ENCODE measurements around the gene INPP4B. TPM values are rescaled to one million over a fixed set of nuclear protein-coding genes. Genes with fewer than 3 reads are reported as not detected.

Gene INPP4B
- total RNA-seq, 1 experiment from 2014 or later, result 0.07 TPM

DNA sequence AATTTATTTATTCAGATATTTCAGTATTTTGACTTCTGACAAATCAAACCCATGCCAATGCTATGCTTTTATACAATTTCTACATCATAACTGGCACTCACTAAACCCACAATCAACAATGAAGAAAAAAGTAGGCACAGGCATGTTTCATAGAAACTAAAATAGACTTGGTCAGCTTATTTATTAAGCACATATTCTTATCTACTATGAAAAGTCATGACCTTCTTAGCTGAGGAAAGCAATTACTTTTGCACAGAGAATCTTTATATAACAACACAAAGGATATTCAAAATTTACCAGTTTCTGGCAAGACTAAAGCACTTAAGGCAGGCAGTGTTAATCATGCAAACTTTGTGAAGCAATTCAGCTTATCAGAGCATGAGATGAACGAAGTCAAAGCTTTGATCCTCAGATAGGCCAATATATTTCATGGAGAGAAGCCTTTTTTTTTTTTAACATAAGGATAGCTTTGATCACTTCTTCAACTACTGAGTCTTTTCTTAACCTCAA, 490.6 kb downstream of the INPP4B start:
- no peak overlapping the region for H3K18ac ChIP-seq (ENCODE audit: insufficient read length, low read depth, low read length)
- no peaks in the 10 kb centered on the region for H3K23me2 ChIP-seq (ENCODE audit: insufficient read length, low read depth, low read length, poor library complexity, severe bottlenecking)
- no peaks in the 10 kb centered on the region for H3K9me3 ChIP-seq (ENCODE audit: control insufficient read depth, low read depth, low read length)
- no peak overlapping the region for H3K4me3 Mint-ChIP-seq
- TF ChIP-seq, protein P1, sequence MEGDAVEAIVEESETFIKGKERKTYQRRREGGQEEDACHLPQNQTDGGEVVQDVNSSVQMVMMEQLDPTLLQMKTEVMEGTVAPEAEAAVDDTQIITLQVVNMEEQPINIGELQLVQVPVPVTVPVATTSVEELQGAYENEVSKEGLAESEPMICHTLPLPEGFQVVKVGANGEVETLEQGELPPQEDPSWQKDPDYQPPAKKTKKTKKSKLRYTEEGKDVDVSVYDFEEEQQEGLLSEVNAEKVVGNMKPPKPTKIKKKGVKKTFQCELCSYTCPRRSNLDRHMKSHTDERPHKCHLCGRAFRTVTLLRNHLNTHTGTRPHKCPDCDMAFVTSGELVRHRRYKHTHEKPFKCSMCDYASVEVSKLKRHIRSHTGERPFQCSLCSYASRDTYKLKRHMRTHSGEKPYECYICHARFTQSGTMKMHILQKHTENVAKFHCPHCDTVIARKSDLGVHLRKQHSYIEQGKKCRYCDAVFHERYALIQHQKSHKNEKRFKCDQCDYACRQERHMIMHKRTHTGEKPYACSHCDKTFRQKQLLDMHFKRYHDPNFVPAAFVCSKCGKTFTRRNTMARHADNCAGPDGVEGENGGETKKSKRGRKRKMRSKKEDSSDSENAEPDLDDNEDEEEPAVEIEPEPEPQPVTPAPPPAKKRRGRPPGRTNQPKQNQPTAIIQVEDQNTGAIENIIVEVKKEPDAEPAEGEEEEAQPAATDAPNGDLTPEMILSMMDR (conservative IDR thresholded peaks at IDR 0.05), result no peak
- no peak overlapping the region for H2AK5ac ChIP-seq (ENCODE audit: insufficient read length, low read length)
- H3T11ph ChIP-seq (ENCODE audit: low read length), result no peak overlapping the region
- no peak overlapping the region for H3K4ac ChIP-seq (ENCODE audit: low read depth, low read length)
- no peaks in the 10 kb centered on the region for H3K27me3 ChIP-seq (ENCODE audit: insufficient read depth, low read length)
- H3K4me1 Mint-ChIP-seq, result peaks cover 0 to 7% of the 10 kb centered on the region in 2 experiments; a peak in 1 of 4 replicates
- H3K14ac ChIP-seq (ENCODE audit: insufficient read depth, low read length), result no peak overlapping the region
- H3K27ac Mint-ChIP-seq, result no peak overlapping the region
- no CpG with 5 or more reads among the region's 1 CpG for WGBS (ENCODE audit: extremely low coverage, insufficient read length, low lambda C conversion rate)
- H3K9ac ChIP-seq (ENCODE audit: extremely low read depth, insufficient read length, low read length), result no peak overlapping the region
- no peaks in the 10 kb centered on the region for H3K36me3 Mint-ChIP-seq (ENCODE audit: insufficient read depth in 1 of 3, low read depth in 3 of 3)
- DNase-seq, result no peak
- H3K4me1 ChIP-seq (ENCODE audit: insufficient read depth, low read length), result no peaks in the 10 kb centered on the region
- no peaks in the 10 kb centered on the region for H4K20me1 ChIP-seq (ENCODE audit: control insufficient read depth, insufficient read depth, insufficient read length)
- H3K4me2 ChIP-seq (ENCODE audit: insufficient read depth, insufficient read length, low read length), result no peak overlapping the region
- H3K79me2 ChIP-seq (ENCODE audit: insufficient read depth, low read length), result no peaks in the 10 kb centered on the region
- no peak overlapping the region for H3K27ac ChIP-seq (ENCODE audit: insufficient read length, low read depth, low read length)
- H3K27me3 Mint-ChIP-seq (ENCODE audit: low read depth), result no peaks in the 10 kb centered on the region
- H2BK12ac ChIP-seq (ENCODE audit: insufficient read length, low read depth, low read length), result no peak overlapping the region
- H3K23ac ChIP-seq (ENCODE audit: insufficient read length, low read depth, low read length), result no peak overlapping the region
- no peak overlapping the region for H2BK20ac ChIP-seq (ENCODE audit: low read depth, low read length, poor library complexity, severe bottlenecking)
- no peak overlapping the region for H2AFZ ChIP-seq (ENCODE audit: low read length)
- H4K91ac ChIP-seq (ENCODE audit: insufficient read length, low read depth, low read length), result no peak overlapping the region
- no peaks in the 10 kb centered on the region for H3K79me1 ChIP-seq (ENCODE audit: insufficient read depth, low read depth, low read length, poor library complexity, severe bottlenecking)
- no peak overlapping the region for H4K5ac ChIP-seq (ENCODE audit: insufficient read length, low read depth, low read length)
- H2BK5ac ChIP-seq (ENCODE audit: insufficient read length, low read length), result no peak overlapping the region
- H2BK120ac ChIP-seq (ENCODE audit: low read depth, low read length, poor library complexity, severe bottlenecking), result no peak overlapping the region
- H3K9me3 Mint-ChIP-seq, result no peaks in the 10 kb centered on the region
- no peak overlapping the region for H4K8ac ChIP-seq (replicated peaks; ENCODE audit: insufficient read length, low read depth, low read length)
- H2BK15ac ChIP-seq (ENCODE audit: low read depth, low read length), result no peak overlapping the region
- H3K56ac ChIP-seq (ENCODE audit: insufficient read length, low read depth, low read length), result no peak overlapping the region

Data from H9 (cell line).